ENCODE measurements around the gene ATL1. TPM values are rescaled to one million over a fixed set of nuclear protein-coding genes. Genes with fewer than 3 reads are reported as not detected.

ATL1 gene
- total and polyA plus RNA-seq, 2 of the 8 experiments (the other 6 are each of a cell fraction or from before 2014, with no cell fraction given): 4.0 to 5.9 TPM

GRCh38 chr14:50615552-50615951 is 55.6 kb downstream of the ATL1 start (continued):
- no peak for TF ChIP-seq NANOG (IDR thresholded peaks at IDR 0.05; ENCODE audit: insufficient read depth, low read depth, low read length, poor library complexity, severe bottlenecking)
- TF ChIP-seq SP2 (IDR thresholded peaks at IDR 0.05; ENCODE audit: low read length): no peak
- no peak for TF ChIP-seq CHD7 (IDR thresholded peaks at IDR 0.05; ENCODE audit: insufficient replicate concordance, low read length)

Measured in H1 (cell line).